ENCODE measurements around the gene C1GALT1.
"Not testable (repeated sequence)": the region's sequence is repeated elsewhere in the genome, so short reads cannot be mapped to it uniquely, and the experiment has no call there.

DNA sequence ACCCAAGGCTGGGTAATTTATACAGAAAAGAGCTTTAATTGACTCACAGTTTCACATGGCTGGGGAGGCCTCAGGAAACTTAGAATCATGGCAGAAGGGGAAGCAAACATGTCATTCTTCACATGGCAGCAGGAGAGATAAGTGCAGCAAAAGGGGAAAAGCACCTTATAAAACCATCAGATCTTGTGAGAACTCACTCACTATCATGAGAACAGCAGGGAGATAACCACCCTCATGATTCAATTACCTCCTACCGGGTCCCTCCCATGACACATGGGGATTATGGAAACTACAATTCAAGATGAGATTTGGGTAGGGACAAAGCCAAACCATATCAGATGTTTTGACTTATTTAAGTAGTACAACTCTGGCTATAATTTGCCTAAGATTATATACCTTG is 46.4 kb upstream of the C1GALT1 start:
- TF ChIP-seq POLR2A, CTCF (IDR thresholded peaks at IDR 0.05): not testable (repeated sequence)

Data from thyroid gland (tissue), 4 donors.